NCI-H187 (cell line): Measurements from ENCODE around the gene GATC.
"Not testable (repeated sequence)": the region's sequence is repeated elsewhere in the genome, so short reads cannot be mapped to it uniquely, and the experiment has no call there.

Source experiments
- DNase-seq, 2 experiments: peaks; one replicate each; lab custom pipeline; 2025; lab: John Stamatoyannopoulos, UW

The GATC gene

GRCh38 chr12:120470150-120470784 lies 24.0 kb downstream of the GATC start:
- DNase-seq = no peak

GRCh38 chr12:120472521-120472920 lies 26.3 kb downstream of the GATC start:
- DNase-seq = no peak

- DNase-seq = no peak
These were observed 27.8 kb downstream of the GATC start for GRCh38 chr12:120473807-120474615.

DNA sequence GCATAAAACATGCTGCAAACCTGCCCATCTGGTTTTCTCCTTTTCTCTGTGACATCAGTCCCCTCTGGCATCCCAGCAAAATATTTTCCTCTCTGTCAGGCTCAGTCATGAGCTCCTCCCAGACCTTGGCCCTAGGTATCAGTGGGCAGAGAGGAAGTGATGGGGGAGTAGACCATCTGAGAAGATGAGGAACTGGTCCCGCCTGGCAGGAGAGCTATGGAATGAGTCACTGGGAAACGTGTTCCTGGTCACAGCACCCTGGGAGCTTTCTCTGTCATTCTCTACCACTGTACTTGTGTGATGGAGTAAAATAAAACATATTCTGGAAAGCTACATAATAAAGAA lies 28.3 kb downstream of the GATC start:
- DNase-seq = no peak

DNA sequence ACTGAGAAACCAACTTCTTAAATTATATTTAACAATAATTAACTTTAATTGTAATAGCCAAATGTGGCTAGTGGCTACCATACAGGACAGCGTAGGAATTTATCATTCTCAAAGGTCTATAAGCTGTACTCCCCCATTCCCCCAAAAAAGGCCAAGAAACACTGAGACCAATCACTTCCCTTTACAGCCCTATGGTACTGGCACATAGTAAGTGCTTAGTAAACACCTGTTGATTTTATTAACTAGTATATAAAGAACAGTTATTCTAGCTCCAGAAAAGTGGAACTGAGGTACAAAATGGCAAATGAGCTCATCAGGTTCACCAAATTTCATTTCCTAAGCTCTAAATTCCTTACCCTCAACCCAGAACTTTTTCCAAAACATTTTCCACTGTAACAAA lies 29.4 kb downstream of the GATC start:
- no peak for DNase-seq

DNA sequence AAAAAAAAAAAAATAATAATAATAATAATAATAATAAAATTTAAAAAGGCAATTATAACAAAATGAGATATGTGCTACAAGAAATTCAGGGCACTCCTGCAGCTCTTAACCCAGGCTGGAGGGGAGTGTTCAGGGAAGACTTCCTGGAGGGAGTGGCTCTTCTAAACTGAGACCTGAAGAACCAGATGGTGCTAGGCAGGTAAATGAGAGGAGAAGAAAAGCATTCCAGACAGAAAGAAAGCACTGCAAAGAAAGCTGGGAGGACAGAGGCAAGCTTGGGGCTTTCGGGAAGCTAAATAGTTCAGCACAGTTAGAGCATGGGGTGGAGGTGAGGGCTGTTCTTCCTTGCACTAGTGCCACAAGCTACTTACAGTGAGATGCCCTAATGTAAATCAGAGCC lies 33.2 kb downstream of the GATC start:
- DNase-seq = no peak

DNA sequence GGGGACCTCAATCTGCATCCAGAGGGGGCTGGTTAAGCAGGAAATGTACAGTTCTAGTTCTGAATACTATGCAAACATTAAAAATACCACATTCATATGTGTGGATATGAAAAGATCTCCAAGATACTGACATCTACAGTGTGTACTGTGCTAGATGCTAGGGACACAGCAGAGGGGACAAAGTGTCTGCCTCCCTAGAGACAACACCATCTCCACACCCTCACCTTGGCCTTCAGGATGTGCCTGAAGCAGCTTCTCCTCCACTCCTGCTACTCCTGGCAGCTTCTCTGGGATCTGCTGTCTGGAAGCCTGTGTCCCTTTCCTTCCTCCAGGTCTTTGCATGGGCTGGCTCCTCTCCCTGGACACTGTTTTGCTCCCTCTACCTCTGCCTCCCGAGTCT lies 34.0 kb downstream of the GATC start:
- DNase-seq = no peak

- DNase-seq = no peak
These were observed 35.0 kb downstream of the GATC start for GRCh38 chr12:120481022-120481767.

- no peak for DNase-seq
These were observed 37.4 kb downstream of the GATC start for GRCh38 chr12:120483621-120484020.

- no peak for DNase-seq
These were observed 40.0 kb downstream of the GATC start for GRCh38 chr12:120485961-120486881.

DNA sequence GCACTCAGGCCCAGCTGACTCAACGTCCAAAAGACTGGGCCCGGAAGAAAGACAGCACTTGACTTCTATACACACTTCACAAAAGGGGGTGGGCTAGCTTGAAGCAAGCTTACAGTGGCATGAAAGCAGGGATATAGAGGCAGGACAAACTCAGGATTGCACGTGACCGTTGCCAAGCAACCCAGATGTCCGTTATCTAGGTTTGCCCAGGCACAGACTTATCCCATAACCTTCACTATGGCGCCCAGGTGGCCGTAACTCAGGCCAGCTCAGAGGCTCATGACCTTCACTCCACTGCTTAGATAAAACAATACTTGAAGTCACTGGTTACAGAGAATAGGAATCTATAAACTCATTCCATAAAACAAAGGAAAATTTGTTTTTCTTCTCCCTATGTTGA lies 41.3 kb downstream of the GATC start:
- not testable (repeated sequence) for DNase-seq

DNA sequence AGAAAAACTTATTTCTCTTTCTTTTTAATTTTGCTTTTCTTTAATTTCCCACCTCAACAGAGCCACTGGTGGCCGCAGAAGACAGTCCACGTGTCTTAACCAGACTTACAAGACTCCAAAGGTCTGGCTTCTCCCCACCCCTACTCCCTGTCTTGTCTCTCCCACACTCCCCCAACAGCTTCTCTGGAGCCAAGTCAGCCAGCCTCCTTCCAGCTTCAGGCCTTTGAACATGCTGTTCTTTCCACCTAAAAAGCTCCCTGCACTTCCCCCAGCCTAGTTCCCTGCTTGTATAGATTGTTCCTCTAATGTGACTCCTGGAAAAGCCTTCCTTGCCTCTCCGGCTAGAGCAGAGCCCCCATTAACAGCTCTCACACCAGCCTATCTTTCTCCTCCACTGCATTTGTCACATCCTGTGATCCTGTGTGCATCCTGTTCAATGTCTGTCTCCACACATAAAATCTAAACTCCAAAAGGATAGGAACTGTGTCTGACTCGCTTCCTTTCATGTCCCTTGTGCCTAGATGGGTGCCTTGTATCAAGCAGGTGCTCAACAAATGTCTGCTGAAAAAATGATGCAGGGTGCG lies 41.9 kb downstream of the GATC start:
- no peak for DNase-seq

GRCh38 chr12:120489018-120489417 lies 42.8 kb downstream of the GATC start:
- no peak for DNase-seq

DNA sequence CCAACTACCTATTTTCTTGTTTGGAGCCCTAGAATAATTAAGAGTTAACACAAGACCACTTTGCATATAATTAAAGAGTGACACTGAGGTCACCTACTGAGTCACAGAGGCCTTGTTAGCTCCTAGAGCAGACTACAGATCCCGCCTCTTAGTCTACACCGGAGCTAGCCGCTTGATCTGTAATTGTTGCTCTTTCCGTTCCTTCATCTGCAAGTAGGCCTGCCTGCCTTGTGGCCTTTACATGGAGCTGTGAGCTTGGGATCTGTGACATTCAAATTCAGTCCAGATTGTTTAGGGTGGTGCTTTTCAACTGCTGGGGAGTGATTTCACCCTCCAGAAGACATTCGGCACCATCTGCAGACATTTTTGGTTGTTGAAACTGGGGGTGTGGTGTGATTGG lies 44.1 kb downstream of the GATC start:
- no peak for DNase-seq

DNA sequence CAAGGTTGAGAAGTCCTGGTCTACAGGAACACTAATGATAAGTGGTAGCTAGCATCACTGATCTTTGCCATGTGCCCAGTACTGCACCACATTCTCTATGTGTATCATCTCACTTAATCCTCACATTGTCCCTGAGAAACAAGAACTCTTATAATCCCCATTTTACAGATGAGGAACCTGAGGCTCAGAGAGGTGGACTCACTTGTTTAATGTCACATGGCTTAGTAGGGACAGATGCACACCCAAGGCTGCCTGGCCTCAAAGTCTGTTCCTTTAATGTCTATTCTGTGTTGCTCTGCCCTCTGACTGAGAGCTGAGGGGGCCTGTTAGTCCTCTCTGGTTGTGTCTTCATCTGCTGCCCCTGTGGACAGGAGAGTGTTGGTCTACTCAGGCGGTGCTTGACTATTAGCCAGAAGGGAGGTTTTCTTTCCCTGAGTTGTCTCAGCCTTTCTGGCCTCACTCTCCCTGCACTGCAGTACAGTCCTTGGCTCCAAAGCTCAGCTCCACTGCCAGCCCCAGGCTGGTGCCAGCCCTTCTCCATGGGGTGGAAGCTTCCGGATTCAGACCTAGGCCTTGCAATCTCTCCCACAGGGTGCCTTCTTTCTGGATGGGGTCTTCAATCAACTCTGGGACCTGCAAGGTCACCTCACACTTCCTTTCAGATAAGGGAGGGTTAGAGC lies 44.7 kb downstream of the GATC start:
- DNase-seq = no peak

DNA sequence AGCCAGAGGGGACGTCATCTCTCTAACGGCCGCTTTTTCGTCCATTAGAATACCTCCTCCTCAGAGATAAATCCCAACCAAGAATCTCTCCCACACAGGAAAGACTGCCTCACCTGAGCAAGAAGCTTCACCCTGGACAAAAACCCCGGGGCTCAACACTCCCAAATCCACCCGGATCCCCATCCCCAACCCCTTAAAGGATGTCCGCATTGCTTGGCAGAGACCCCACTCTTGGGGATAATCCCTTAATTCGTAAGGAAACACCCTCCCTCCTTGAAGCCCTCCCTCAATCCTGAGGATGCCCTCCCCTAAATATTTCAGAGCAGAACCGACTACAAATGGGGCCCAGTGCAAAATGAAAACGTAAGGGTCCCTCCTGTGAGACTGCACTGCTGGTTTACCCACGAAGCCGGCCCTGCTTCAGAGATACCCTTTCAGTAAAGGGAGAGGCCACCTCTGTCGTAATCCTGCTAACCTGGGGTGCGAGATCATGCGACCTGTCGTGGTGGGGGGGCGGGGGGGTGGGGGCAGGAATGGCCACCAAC lies 49.0 kb downstream of the GATC start:
- DNase-seq = no peak

DNA sequence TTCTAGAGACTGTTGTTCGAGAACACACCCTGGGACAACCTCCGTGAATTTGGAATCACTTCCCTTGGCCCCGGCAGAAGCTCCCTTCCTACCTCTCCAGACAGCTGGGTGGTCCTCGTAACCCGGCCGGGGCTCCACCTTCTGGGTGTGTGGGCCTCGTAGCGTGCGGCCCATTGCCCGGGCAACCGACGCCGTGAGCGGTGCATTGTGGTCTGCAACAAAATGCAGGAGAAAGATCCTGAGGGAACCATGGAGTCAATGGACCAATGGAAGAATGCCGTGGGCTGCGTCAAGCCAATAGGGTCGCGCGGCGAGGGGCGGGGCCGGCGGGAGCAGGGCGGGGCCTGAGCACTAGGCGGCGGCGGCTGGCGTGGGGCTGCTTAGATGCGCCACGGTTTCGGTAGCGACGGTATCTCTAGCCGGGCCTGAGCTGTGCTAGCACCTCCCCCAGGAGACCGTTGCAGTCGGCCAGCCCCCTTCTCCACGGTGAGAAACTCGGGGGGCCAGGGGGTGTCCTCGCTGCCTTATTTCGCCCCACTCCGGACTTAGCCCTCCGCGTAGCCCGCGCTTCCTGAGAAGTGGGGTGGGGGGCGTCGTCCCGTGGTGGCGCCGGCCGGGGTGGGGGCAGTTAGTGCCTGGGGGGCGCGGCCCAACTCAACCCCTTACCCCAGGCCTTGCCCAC lies 49.6 kb downstream of the GATC start, which contains the start of gene DYNLL1:
DYNLL1 (plus strand) TSS at position 383 of the 682 bp plus-strand sequence. CDS start 309 bp downstream, outside the sequence.
- DNase-seq = peak; percentile 86 to 98

DNA sequence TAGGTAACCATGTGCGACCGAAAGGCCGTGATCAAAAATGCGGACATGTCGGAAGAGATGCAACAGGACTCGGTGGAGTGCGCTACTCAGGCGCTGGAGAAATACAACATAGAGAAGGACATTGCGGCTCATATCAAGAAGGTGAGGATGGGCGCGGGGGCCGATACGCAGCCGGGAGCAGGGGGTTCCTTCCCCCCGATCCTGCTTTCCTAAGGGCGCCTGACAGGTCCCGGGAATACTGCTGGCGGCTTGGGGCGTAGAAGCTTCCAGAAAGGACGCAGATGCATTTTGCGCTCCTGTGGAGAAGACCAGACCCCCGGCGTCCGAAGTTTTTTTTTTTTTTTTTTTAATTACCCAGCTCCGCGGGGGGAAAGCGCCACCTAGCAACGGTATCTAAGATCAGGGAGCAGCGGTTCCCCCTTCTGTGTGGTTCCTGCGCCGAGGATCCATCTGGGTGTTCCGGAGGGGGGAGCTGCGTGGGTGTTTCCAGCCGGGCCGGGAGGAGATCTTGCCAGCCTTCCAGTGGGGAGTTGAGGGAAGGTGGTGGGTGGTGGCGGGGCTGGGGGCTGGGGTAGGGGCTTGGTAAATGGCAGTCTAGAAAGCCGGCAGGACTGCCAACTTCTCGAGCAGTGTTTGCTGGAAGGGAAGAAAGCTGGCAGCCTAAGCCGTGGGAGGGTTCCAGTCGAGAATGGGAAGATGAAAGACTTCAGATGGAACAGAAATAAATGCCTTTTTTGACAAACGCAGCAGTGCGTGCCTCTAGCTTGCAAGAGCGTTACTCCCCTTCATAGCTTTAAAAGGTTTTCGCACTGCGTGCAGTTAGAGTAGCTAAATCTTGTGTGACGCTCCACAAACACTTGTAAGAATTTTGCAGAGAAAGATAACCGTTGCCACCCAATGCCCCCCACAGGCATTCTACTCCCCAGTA lies 50.4 kb downstream of the GATC start:
- no peak for DNase-seq
